ACC112 (cell line): Measurements from ENCODE around the gene PAF1.

Experiments
- H2AFZ ChIP-seq: fragments of 200-600 bp; sonication (generic); one replicate; pipeline ENCODE4 v1.6.0; 2017; ENCODE audit warnings: antibody characterized with exemption, low read length; ENCODE audit not compliant: unreplicated experiment
- H3K27ac ChIP-seq: fragments of 200-600 bp; sonication (generic); 2 replicates; pipeline ENCODE4 v1.5.1; 2014; ENCODE audit warnings: low read depth, mild to moderate bottlenecking, antibody characterized with exemption, low read length, moderate library complexity
- H3K27me3 ChIP-seq: fragments of 200-600 bp; sonication (generic); 2 replicates; pipeline ENCODE4 v1.6.1; 2014; ENCODE audit warnings: mild to moderate bottlenecking, antibody characterized with exemption, low read length, moderate library complexity, mixed read lengths; ENCODE audit not compliant: insufficient read depth
- H3K36me3 ChIP-seq: fragments of 200-600 bp; sonication (generic); 2 replicates; pipeline ENCODE4 v1.6.1; 2016; ENCODE audit warnings: mild to moderate bottlenecking, antibody characterized with exemption, low read length, moderate library complexity, mixed read lengths; ENCODE audit not compliant: insufficient read depth
- H3K4me1 ChIP-seq: fragments of 200-600 bp; sonication (generic); one replicate; pipeline ENCODE4 v1.6.1; 2016; ENCODE audit warnings: low read length, mixed read lengths; ENCODE audit not compliant: insufficient read depth, unreplicated experiment, control insufficient read depth
- H3K4me3 ChIP-seq: fragments of 200-600 bp; sonication (generic); 2 replicates; pipeline ENCODE4 v1.5.1; 2014; ENCODE audit warnings: mild to moderate bottlenecking, low read depth, low read length
- H3K79me2 ChIP-seq: fragments of 200-600 bp; sonication (generic); one replicate; pipeline ENCODE4 v1.6.0; 2016; ENCODE audit warnings: low read length; ENCODE audit not compliant: control insufficient read depth, unreplicated experiment, insufficient read depth

Gene PAF1

DNA sequence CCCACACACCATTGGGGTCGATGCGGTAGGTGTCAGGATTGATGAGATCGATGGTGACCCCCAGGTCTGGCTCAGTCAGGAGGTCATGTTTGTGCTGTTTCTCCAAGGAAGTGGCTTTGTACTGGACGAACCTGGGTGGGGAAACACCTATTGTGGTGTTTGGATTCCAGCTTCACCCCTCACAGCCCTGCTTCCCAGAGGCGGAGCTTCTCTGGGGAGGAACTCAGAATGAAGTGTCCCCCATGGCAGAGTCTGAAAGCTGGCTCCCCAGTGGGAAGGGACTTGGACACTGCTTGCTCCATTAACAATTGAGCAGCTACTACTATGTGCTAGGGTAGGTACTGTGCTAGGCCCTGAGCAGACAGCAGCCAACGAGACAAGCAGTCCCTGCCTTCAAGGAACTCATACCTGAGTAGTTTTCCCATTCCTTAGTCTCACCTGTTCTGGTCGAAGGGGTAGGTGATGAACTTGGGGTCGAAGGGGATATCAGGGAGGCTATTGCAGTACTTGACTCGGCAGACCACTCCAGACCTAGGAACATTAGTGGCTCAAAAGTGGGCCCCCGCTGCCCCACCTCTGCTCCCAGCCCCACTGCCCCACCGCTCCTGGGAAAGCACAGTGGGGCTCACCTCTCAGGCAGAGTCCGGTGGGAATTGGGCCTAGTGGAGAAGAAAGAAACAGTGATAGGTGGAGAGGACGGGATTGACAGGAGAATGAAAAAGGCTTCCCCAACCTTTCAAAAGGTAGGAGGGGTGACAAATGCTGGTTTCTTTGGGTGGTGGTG, 1.1 kb downstream of the PAF1 start:
- H3K79me2 ChIP-seq, result peaks cover 15% of the 10 kb centered on the region
- H3K27me3 ChIP-seq, result no peaks in the 10 kb centered on the region
- no peak overlapping the region for H2AFZ ChIP-seq
- H3K27ac ChIP-seq, result no peak overlapping the region
- peaks cover 3% of the 10 kb centered on the region; the same call in 1 of the 2 replicates for H3K36me3 ChIP-seq
- H3K4me3 ChIP-seq, result peak overlapping the region; percentile 99
- peaks cover 5% of the 10 kb centered on the region for H3K4me1 ChIP-seq

DNA sequence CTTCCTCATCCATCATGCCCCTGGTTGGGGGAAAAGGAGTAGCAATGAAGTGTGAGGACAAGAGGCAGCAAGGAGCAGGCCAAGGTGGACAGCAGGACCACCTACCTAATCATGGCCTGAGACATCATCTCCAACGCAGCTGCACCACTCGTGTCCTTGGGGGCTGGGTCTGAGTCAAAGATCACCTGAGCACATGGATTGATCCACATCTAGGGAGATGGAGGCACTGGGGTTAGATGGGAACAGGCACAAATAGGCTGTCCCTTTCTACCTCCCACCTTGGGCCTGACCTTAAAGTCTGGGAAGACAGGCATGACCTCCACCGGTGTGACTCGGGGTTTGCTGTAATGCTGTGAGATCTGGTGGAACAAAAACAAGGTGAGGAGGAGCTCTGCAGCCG, 2.2 kb downstream of the PAF1 start:
- Histone ChIP-seq H3K79me2 (peaks cover 15% of the 10 kb centered on the region), H3K4me3 (no peak overlapping the region), H3K27me3 (no peaks in the 10 kb centered on the region), H3K36me3 (peaks cover 3% of the 10 kb centered on the region; the same call in 1 of the 2 replicates), H3K27ac (no peak overlapping the region), H2AFZ (no peak overlapping the region), H3K4me1 (peaks cover 5% of the 10 kb centered on the region)

GRCh38 chr19:39386557-39386956, 4.3 kb downstream of the PAF1 start:
- H3K27me3 ChIP-seq, result no peaks in the 10 kb centered on the region
- peaks cover 10% of the 10 kb centered on the region for H3K79me2 ChIP-seq
- H3K36me3 ChIP-seq, result peaks cover 3% of the 10 kb centered on the region; the same call in 1 of the 2 replicates
- peaks cover 14% of the 10 kb centered on the region for H3K4me1 ChIP-seq
- no peak overlapping the region for H3K4me3 ChIP-seq
- no peak overlapping the region for H3K27ac ChIP-seq
- H2AFZ ChIP-seq, result no peak overlapping the region

- H3K27ac ChIP-seq, result no peak overlapping the region
- H3K79me2 ChIP-seq, result peaks cover 10% of the 10 kb centered on the region
- H3K36me3 ChIP-seq, result peaks cover 3% of the 10 kb centered on the region; the same call in 1 of the 2 replicates
- peaks cover 21% of the 10 kb centered on the region for H3K4me1 ChIP-seq
- H3K27me3 ChIP-seq, result no peaks in the 10 kb centered on the region
- H2AFZ ChIP-seq, result no peak overlapping the region
- H3K4me3 ChIP-seq, result no peak overlapping the region
Observed at GRCh38 chr19:39385629-39386411, 5.1 kb downstream of the PAF1 start.

GRCh38 chr19:39384839-39385568, 5.9 kb downstream of the PAF1 start:
- no peak overlapping the region for H3K27ac ChIP-seq
- no peak overlapping the region for H3K4me3 ChIP-seq
- no peak overlapping the region for H2AFZ ChIP-seq
- peaks cover 3% of the 10 kb centered on the region; the same call in 1 of the 2 replicates for H3K36me3 ChIP-seq
- no peaks in the 10 kb centered on the region for H3K27me3 ChIP-seq
- H3K4me1 ChIP-seq, result peaks cover 20% of the 10 kb centered on the region
- peaks cover 3% of the 10 kb centered on the region for H3K79me2 ChIP-seq

DNA sequence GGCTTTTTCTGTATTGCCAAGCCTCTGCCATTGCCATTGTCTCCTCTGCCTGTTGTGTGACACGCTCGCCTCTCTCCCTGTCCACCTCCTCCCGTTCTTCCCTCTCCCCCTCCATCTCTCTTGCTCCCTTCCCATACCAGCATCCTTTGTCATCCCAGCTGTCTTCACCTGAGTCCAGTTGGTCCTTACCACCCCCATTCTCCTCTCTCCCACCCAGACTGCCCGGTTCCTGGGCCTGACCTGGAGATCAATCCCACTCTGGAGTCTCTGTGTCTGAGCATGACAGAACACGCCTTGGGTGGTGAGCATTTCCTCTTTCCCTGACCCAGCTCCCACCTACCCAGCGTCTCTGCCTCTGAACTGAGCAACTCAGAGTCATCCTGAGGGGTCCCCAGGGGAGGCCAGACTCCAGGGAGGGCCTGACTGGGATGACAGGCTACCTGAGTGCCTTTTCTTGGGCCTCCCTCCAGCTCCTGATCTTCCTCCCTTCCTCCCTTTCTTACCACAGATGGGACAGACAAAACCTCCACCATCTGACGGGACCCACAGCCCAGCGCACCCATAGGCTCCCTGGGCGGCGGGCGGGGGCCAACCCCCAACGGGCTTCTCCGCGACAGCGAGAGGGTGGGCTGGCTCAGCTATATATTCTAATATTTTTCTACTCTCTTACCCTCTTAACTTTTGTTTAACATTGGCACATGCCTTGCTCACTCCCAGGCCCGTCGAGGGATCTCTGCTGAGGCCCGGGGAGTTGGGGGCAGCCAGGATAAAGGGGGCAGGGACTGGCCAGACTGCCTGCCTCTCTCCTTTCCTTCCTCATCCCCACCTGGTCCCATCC, 7.7 kb downstream of the PAF1 start:
- H2AFZ ChIP-seq, result no peak overlapping the region
- H3K79me2 ChIP-seq, result no peaks in the 10 kb centered on the region
- H3K4me1 ChIP-seq, result peaks cover 16% of the 10 kb centered on the region
- no peak overlapping the region for H3K4me3 ChIP-seq
- H3K36me3 ChIP-seq, result peaks cover 3% of the 10 kb centered on the region; the same call in 1 of the 2 replicates
- H3K27ac ChIP-seq, result no peak overlapping the region
- no peaks in the 10 kb centered on the region for H3K27me3 ChIP-seq

DNA sequence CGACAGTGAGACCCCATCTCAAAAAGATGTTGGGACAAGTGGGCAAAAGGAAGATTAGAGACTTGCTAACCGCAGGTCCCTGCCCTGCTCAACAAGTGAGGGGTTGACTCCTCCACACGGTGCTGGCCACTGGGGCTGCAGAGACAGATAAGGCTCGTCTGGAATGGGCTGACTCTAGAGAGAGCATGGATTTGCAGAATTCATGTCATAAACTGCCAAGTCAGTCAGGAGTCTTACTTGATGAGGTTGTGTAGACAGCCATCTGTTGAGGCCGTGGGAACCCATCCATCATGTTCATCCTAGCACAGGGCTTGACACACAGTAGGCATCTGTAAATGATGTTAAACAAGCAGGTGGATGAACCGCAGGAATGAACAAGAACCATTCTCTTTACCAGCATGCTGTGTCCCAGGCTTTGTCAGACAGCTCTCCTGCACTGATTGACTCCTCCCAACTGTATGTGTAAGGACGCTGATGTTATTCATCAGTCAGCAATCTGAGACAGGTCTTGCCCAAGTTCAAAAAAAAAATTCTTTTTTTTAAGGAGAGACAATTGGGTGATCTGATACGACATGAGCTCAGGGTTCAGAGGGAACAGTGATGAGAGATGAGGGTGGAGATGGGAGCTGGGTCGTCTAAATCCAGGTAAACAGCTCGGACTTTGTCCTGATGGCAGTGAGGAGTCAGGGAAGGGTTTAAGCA, 8.8 kb downstream of the PAF1 start:
- H3K36me3 ChIP-seq, result no peaks in the 10 kb centered on the region
- H3K4me1 ChIP-seq, result peaks cover 16% of the 10 kb centered on the region
- H3K4me3 ChIP-seq, result no peak overlapping the region
- no peak overlapping the region for H3K27ac ChIP-seq
- no peaks in the 10 kb centered on the region for H3K27me3 ChIP-seq
- H2AFZ ChIP-seq, result no peak overlapping the region
- H3K79me2 ChIP-seq, result no peaks in the 10 kb centered on the region

DNA sequence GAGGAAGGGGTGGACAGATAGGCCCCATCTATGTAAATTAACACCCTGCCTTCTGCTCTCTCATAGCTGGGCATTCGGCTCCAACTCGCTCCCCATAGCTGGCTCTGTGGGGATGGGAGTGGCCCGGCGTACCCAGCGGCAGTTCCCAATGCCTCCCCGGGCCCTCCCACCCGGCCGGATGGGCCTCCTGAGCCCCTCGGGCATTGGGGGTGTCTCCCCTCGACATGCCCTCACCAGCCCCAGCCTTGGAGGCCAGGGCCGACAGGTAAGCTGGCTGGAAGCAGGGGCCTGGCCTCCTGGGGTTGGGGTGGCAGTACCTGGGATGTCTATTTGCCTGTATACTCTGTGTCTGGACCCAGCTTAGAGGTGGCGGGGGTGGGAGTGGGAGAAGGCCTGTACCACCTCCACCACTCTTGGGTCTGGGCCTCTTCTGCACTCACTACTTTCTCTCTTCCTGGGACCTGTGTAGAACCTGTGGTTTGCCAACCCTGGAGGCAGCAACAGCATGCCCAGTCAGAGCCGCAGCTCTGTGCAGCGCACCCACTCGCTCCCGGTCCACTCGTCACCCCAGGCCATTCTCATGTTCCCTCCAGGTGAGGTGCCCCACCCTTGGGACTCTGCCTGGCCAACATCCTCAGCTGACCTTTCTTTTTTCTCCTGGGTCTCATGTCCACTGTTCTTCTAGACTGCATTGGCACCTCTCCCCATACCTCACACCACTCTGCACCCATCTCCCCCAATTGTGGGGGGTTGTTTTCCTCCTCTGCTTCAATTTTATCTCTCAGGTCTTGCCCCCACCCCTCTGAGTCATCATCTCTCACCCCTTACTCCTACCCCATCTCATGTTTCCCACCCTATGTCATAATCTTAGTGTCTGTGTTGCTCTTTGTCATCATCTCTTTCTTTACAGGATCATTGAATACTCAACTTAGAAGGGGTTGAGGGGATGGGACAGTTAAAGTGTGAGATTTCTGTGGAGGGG, 10.1 kb downstream of the PAF1 start:
- H2AFZ ChIP-seq, result no peak overlapping the region
- no peak overlapping the region for H3K4me3 ChIP-seq
- no peaks in the 10 kb centered on the region for H3K79me2 ChIP-seq
- H3K27ac ChIP-seq, result no peak overlapping the region
- H3K36me3 ChIP-seq, result no peaks in the 10 kb centered on the region
- peaks cover 16% of the 10 kb centered on the region for H3K4me1 ChIP-seq
- H3K27me3 ChIP-seq, result no peaks in the 10 kb centered on the region

GRCh38 chr19:39379865-39380396, 11.0 kb downstream of the PAF1 start:
- Histone ChIP-seq H2AFZ (no peak overlapping the region), H3K27me3 (no peaks in the 10 kb centered on the region), H3K4me1 (peaks cover 16% of the 10 kb centered on the region), H3K27ac (no peak overlapping the region), H3K36me3 (no peaks in the 10 kb centered on the region), H3K4me3 (no peak overlapping the region), H3K79me2 (no peaks in the 10 kb centered on the region)
